GM23338 (cell line): ENCODE data around the gene RELN.

Experiments used
- CREB1 ChIP-seq: fragments of 250-450 bp; sonication (Bioruptor Pico); IDR thresholded peaks from 2 replicates; pipeline ENCODE4 v1.5.0; 2020; ENCODE audit warnings: low read depth, mild to moderate bottlenecking, moderate library complexity
- CTCF ChIP-seq, 2 experiments: fragments of 200-600 bp in 1 of 2; sonication (generic) in 1 of 2; conservative IDR thresholded peaks; 2 replicates each; pipeline versions ENCODE4 v1.5.1 to v1.6.1; 2016 to 2017; ENCODE audit warnings: antibody characterized with exemption in 2 of 2, low read depth in 2 of 2, mild to moderate bottlenecking in 2 of 2, moderate library complexity in 1 of 2
- EZH2 ChIP-seq: fragments of 200-600 bp; sonication (generic); IDR thresholded peaks from one replicate; pipeline ENCODE4 v1.8.0; 2017; ENCODE audit warnings: antibody characterized with exemption, mild to moderate bottlenecking, low read depth; ENCODE audit not compliant: unreplicated experiment
- EZH2phosphoT487 ChIP-seq: fragments of 200-600 bp; sonication (generic); IDR thresholded peaks from one replicate; pipeline ENCODE4 v1.8.1; 2018; ENCODE audit warnings: antibody characterized with exemption; ENCODE audit not compliant: unreplicated experiment
- JUNB ChIP-seq: IDR thresholded peaks from one replicate; pipeline ENCODE4 v1.6.1; 2016; ENCODE audit warnings: antibody characterized with exemption; ENCODE audit not compliant: unreplicated experiment
- NANOG ChIP-seq: IDR thresholded peaks from 2 replicates; pipeline ENCODE4 v1.6.1; 2016; ENCODE audit warnings: antibody characterized with exemption, borderline replicate concordance
- POLR2AphosphoS5 ChIP-seq: IDR thresholded peaks from 2 replicates; pipeline ENCODE4 v1.6.1; 2016; ENCODE audit warnings: antibody characterized with exemption, low read depth
- REST ChIP-seq: IDR thresholded peaks from one replicate; pipeline ENCODE4 v1.6.1; 2018; ENCODE audit warnings: antibody characterized with exemption; ENCODE audit not compliant: unreplicated experiment
- ZNF331 ChIP-seq: fragments of 250-450 bp; sonication (Bioruptor Pico); IDR thresholded peaks from 2 replicates; pipeline ENCODE4 v1.5.0; 2020; ENCODE audit warnings: low read depth, mild to moderate bottlenecking, moderate library complexity

GRCh38 chr7:104034679-104035078, 45.2 kb upstream of the RELN start:
- TF ChIP-seq CREB1 (CRISPR knock-in tag) (no peak), CTCF (conservative IDR thresholded peaks at IDR 0.05; ENCODE audit: low read depth in 2 of 2) (no peak), POLR2AphosphoS5 (no peak), EZH2phosphoT487 (no peak), ZNF331 (CRISPR knock-in tag) (no peak), EZH2 (no peak), REST (no peak), JUNB (no peak), NANOG (no peak)
